CD4-positive, alpha-beta memory T cell (primary cell): ENCODE data around the gene GRIK1. TPM values are rescaled to one million over a fixed set of nuclear protein-coding genes. Genes with fewer than 3 reads are reported as not detected.
A peak's percentile ranks its signal among the peaks of the same experiment; 100 is the strongest.

ENCODE experiments used
- CTCF ChIA-PET: fragments of 350-600 bp; sonication (Branson Sonifier 250); formaldehyde crosslinking; loops from one replicate; lab custom pipeline; 2021; ENCODE audit warnings: inconsistent platforms; ENCODE audit not compliant: partially characterized antibody; lab: Charles Lee
- POLR2A ChIA-PET: fragments of 350-600 bp; sonication (Branson Sonifier 250); formaldehyde crosslinking; loops from one replicate; lab custom pipeline; 2021; ENCODE audit not compliant: partially characterized antibody; lab: Charles Lee
- DNase-seq, 5 donors: peaks; one replicate each; pipeline versions ENCODE4 v3.0.0 to v3.0.0-alpha.2; 2020 to 2022; ENCODE audit warnings: mixed read lengths in 1 of 5
- H3K27ac ChIP-seq: one replicate; pipeline ENCODE4 v1.7.0; 2013; ENCODE audit warnings: low read depth, low read length
- H3K27me3 ChIP-seq: 2 replicates; pipeline ENCODE4 v1.7.0; 2013; ENCODE audit warnings: mild to moderate bottlenecking, low read length, moderate library complexity; ENCODE audit not compliant: insufficient read depth
- H3K36me3 ChIP-seq: 2 replicates; pipeline ENCODE4 v1.7.0; 2013; ENCODE audit warnings: mild to moderate bottlenecking, low read length, moderate library complexity; ENCODE audit not compliant: insufficient read depth
- H3K4me1 ChIP-seq: 2 replicates; pipeline ENCODE4 v1.7.0; 2013; ENCODE audit warnings: mild to moderate bottlenecking, low read length, moderate library complexity; ENCODE audit not compliant: insufficient read depth
- H3K4me3 ChIP-seq, 2 donors: one replicate each; pipeline ENCODE4 v1.7.0; 2013; ENCODE audit warnings: low read length in 2 of 2, mild to moderate bottlenecking in 1 of 2
- H3K9me3 ChIP-seq, 2 donors: one replicate each; pipeline ENCODE4 v1.7.0; 2013; ENCODE audit warnings: low read length in 2 of 2, control low read depth in 1 of 2; ENCODE audit not compliant: control insufficient read depth in 1 of 2
- H3K27ac Mint-ChIP-seq, 7 donors: one replicate each; pipeline ENCODE4 v1.8.0; 2020 to 2021; ENCODE audit warnings: mixed read lengths in 7 of 7, mild to moderate bottlenecking in 6 of 7, inconsistent platforms in 3 of 7, moderate library complexity in 3 of 7
- H3K27me3 Mint-ChIP-seq, 2 donors: one replicate each; pipeline ENCODE4 v1.8.0; 2020 to 2021; ENCODE audit warnings: mixed read lengths in 2 of 2
- H3K36me3 Mint-ChIP-seq, 2 donors: one replicate each; pipeline ENCODE4 v1.8.0; 2020 to 2021; ENCODE audit warnings: mixed read lengths in 2 of 2, inconsistent platforms in 1 of 2, mild to moderate bottlenecking in 1 of 2
- H3K4me1 Mint-ChIP-seq, 4 donors: one replicate each; pipeline ENCODE4 v1.8.0; 2020 to 2021; ENCODE audit warnings: mixed read lengths in 4 of 4, mild to moderate bottlenecking in 1 of 4
- H3K4me3 Mint-ChIP-seq, 8 donors: one replicate each; pipeline ENCODE4 v1.8.0; 2020 to 2021; ENCODE audit warnings: mixed read lengths in 8 of 8, mild to moderate bottlenecking in 7 of 8, moderate library complexity in 6 of 8, inconsistent platforms in 3 of 8
- H3K9me3 Mint-ChIP-seq, 8 donors: one replicate each; pipeline ENCODE4 v1.8.0; 2020 to 2021; ENCODE audit warnings: mixed read lengths in 8 of 8, mild to moderate bottlenecking in 5 of 8, inconsistent platforms in 3 of 8, moderate library complexity in 1 of 8
- intact Hi-C: fragments of 100-400 bp; cut with micrococcal nuclease; formaldehyde crosslinking; loops from one replicate; pipeline ENCODE4 v1.15.1; 2023
- polyA plus RNA-seq, 2 donors: library from polyadenylated mRNA; unstranded; fragments of 300-500 nt; fragmentation: Illumina TruSeq; gene quantifications; one replicate each; pipeline ENCODE4 v1.2.3, GENCODE V29; 2021
- total RNA-seq, 2 experiments: library from RNA; stranded (reverse); gene quantifications; one replicate each; pipeline ENCODE4 v1.2.3, GENCODE V29; 2021

Gene GRIK1
- total and polyA plus RNA-seq, 4 experiments from 2014 or later: not detected

- H3K27me3 Mint-ChIP-seq: no peaks in the 10 kb centered on the region
- H3K36me3 Mint-ChIP-seq: no peaks in the 10 kb centered on the region
- H3K4me1 Mint-ChIP-seq: peaks cover 0 to 2% (median under 1%) of the 10 kb centered on the region in 4 donors
- Histone ChIP-seq H3K27me3 (no peaks in the 10 kb centered on the region), H3K4me3 (no peak overlapping the region), H3K36me3 (no peaks in the 10 kb centered on the region), H3K27ac (no peak overlapping the region), H3K4me1 (no peaks in the 10 kb centered on the region), H3K9me3 (no peaks in the 10 kb centered on the region)
- no peak overlapping the region for H3K4me3 Mint-ChIP-seq
- no peak for DNase-seq
- ChIA-PET CTCF (interaction anchor here (0.6 kb wide), 1 partner anchor 1155 kb away, joined by 3 read pairs; no protein-coding TSS in a partner anchor), POLR2A (no interaction called here)
- no peak overlapping the region for H3K27ac Mint-ChIP-seq
- peaks cover 0 to 4% (median 0%) of the 10 kb centered on the region in 8 donors for H3K9me3 Mint-ChIP-seq
- intact Hi-C loops: no loop called here
Observed at GRCh38 chr21:29697555-29698193, 242.1 kb downstream of the GRIK1 start.

- Mint-ChIP-seq H3K36me3 (no peaks in the 10 kb centered on the region), H3K4me3 (no peak overlapping the region), H3K4me1 (peaks cover 0 to 3% (median 2%) of the 10 kb centered on the region in 4 donors), H3K27me3 (no peaks in the 10 kb centered on the region), H3K27ac (no peak overlapping the region), H3K9me3 (peaks cover 0 to 4% (median 0%) of the 10 kb centered on the region in 8 donors)
- DNase-seq: no peak
- H3K4me3 ChIP-seq: no peak overlapping the region
- H3K36me3 ChIP-seq: no peaks in the 10 kb centered on the region
- H3K27me3 ChIP-seq: no peaks in the 10 kb centered on the region
- intact Hi-C loops: no loop called here
- no peak overlapping the region for H3K27ac ChIP-seq
- H3K4me1 ChIP-seq: no peaks in the 10 kb centered on the region
- no peaks in the 10 kb centered on the region for H3K9me3 ChIP-seq
- ChIA-PET POLR2A (no interaction called here), CTCF (no interaction called here)
Observed at GRCh38 chr21:29696937-29697336, 242.9 kb downstream of the GRIK1 start.

- Mint-ChIP-seq H3K9me3 (peaks cover 0 to 2% (median 0%) of the 10 kb centered on the region in 8 donors), H3K27me3 (no peaks in the 10 kb centered on the region), H3K36me3 (no peaks in the 10 kb centered on the region), H3K4me3 (no peak overlapping the region), H3K4me1 (peaks cover 0 to 3% (median 0%) of the 10 kb centered on the region in 4 donors), H3K27ac (peak overlapping the region in 1 of 7 donors; percentile 24)
- intact Hi-C loops: no loop called here
- no peaks in the 10 kb centered on the region for H3K4me1 ChIP-seq
- POLR2A ChIA-PET: no interaction called here
- no peaks in the 10 kb centered on the region for H3K9me3 ChIP-seq
- H3K27ac ChIP-seq: no peak overlapping the region
- no peaks in the 10 kb centered on the region for H3K36me3 ChIP-seq
- CTCF ChIA-PET: no interaction called here
- DNase-seq: no peak
- H3K27me3 ChIP-seq: no peaks in the 10 kb centered on the region
- H3K4me3 ChIP-seq: no peak overlapping the region
Observed at GRCh38 chr21:29691616-29692491, 247.9 kb downstream of the GRIK1 start.

- peaks cover 0 to 3% (median 0%) of the 10 kb centered on the region in 4 donors for H3K4me1 Mint-ChIP-seq
- Histone ChIP-seq H3K9me3 (no peaks in the 10 kb centered on the region), H3K4me1 (no peaks in the 10 kb centered on the region), H3K4me3 (no peak overlapping the region), H3K36me3 (no peaks in the 10 kb centered on the region), H3K27me3 (no peaks in the 10 kb centered on the region), H3K27ac (no peak overlapping the region)
- POLR2A ChIA-PET: no interaction called here
- CTCF ChIA-PET: no interaction called here
- no peaks in the 10 kb centered on the region for H3K36me3 Mint-ChIP-seq
- H3K4me3 Mint-ChIP-seq: no peak overlapping the region
- peaks cover 0 to 3% (median 1%) of the 10 kb centered on the region in 8 donors for H3K9me3 Mint-ChIP-seq
- H3K27me3 Mint-ChIP-seq: peaks cover 0 to 2% of the 10 kb centered on the region in 2 donors
- intact Hi-C loops: no loop called here
- no peak for DNase-seq
- no peak overlapping the region for H3K27ac Mint-ChIP-seq
Observed at GRCh38 chr21:29689753-29690152, 250.0 kb downstream of the GRIK1 start.

- no peak overlapping the region for H3K4me3 ChIP-seq
- H3K36me3 ChIP-seq: no peaks in the 10 kb centered on the region
- ChIA-PET CTCF (no interaction called here), POLR2A (no interaction called here)
- H3K4me1 Mint-ChIP-seq: no peaks in the 10 kb centered on the region
- H3K27me3 ChIP-seq: no peaks in the 10 kb centered on the region
- peaks cover 0 to 4% of the 10 kb centered on the region in 2 donors for H3K27me3 Mint-ChIP-seq
- no peak overlapping the region for H3K4me3 Mint-ChIP-seq
- intact Hi-C loops: no loop called here
- no peak for DNase-seq
- H3K9me3 ChIP-seq: no peaks in the 10 kb centered on the region
- no peaks in the 10 kb centered on the region for H3K4me1 ChIP-seq
- H3K27ac ChIP-seq: no peak overlapping the region
- peaks cover 2 to 13% (median 5%) of the 10 kb centered on the region in 8 donors for H3K9me3 Mint-ChIP-seq
- H3K36me3 Mint-ChIP-seq: no peaks in the 10 kb centered on the region
- no peak overlapping the region for H3K27ac Mint-ChIP-seq
Observed at GRCh38 chr21:29684106-29684505, 255.7 kb downstream of the GRIK1 start.

DNA sequence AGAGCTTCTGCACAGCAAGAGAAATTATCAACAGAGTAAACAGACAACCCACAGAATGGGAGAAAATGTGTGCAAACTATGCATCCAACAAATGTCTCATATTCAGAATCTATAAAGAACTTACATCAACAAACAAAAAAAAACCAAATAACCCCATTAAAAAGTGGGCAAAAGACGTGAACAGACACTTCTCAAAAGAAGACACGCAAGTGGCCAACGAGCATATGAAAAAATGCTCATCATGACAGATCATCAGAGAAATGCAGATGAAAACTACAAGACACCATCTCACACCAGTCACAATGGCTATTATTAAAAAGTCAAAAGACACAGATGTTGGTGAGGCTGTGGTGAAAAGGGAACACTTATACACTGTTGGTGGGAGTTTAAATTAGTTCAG lies 257.0 kb downstream of the GRIK1 start:
- peaks cover 1 to 4% of the 10 kb centered on the region in 2 donors for H3K27me3 Mint-ChIP-seq
- H3K9me3 Mint-ChIP-seq: peaks cover 2 to 13% (median 5%) of the 10 kb centered on the region in 8 donors
- H3K27ac Mint-ChIP-seq: no peak overlapping the region
- Histone ChIP-seq H3K4me1 (no peaks in the 10 kb centered on the region), H3K36me3 (no peaks in the 10 kb centered on the region), H3K4me3 (no peak overlapping the region), H3K27me3 (no peaks in the 10 kb centered on the region), H3K27ac (no peak overlapping the region), H3K9me3 (no peaks in the 10 kb centered on the region)
- ChIA-PET CTCF (no interaction called here), POLR2A (no interaction called here)
- H3K36me3 Mint-ChIP-seq: no peaks in the 10 kb centered on the region
- DNase-seq: no peak
- no peaks in the 10 kb centered on the region for H3K4me1 Mint-ChIP-seq
- intact Hi-C loops: no loop called here
- H3K4me3 Mint-ChIP-seq: no peak overlapping the region

DNA sequence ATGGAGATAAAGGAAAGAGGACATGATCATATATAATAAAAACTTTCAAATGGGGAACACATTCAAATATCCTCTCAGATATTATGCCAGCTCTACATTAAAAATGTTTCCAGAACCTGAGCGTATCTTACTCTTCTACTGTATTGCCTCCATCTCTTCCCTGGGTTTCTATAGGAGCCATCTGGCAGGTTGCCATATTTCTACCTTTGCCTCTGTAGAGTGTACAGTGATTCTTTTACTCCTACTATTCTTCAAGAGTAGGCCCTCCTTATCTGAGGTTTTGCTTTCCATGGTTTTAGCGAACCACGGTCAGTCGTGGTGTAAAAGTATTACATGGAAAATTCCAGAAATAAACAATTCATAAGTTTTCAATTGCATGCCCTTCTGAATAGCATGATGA lies 259.5 kb downstream of the GRIK1 start:
- H3K27me3 Mint-ChIP-seq: peaks cover 1 to 3% of the 10 kb centered on the region in 2 donors
- DNase-seq: no peak
- no peak overlapping the region for H3K27ac Mint-ChIP-seq
- POLR2A ChIA-PET: no interaction called here
- intact Hi-C loops: no loop called here
- Histone ChIP-seq H3K4me1 (no peaks in the 10 kb centered on the region), H3K27ac (no peak overlapping the region), H3K9me3 (no peaks in the 10 kb centered on the region), H3K4me3 (no peak overlapping the region), H3K27me3 (no peaks in the 10 kb centered on the region), H3K36me3 (no peaks in the 10 kb centered on the region)
- H3K4me3 Mint-ChIP-seq: no peak overlapping the region
- no peaks in the 10 kb centered on the region for H3K36me3 Mint-ChIP-seq
- H3K9me3 Mint-ChIP-seq: peaks cover 2 to 12% (median 4%) of the 10 kb centered on the region in 8 donors
- CTCF ChIA-PET: no interaction called here
- no peaks in the 10 kb centered on the region for H3K4me1 Mint-ChIP-seq
